Measurements from ENCODE around the gene CRIP3. TPM values are rescaled to one million over a fixed set of nuclear protein-coding genes. Genes with fewer than 3 reads are reported as not detected.

Gene CRIP3
- total and polyA plus RNA-seq, 4 donors: 1.1 to 9.5 (median 2.4) TPM

- TF ChIP-seq REST (IDR thresholded peaks at IDR 0.05) (no peak), YY1 (IDR thresholded peaks at IDR 0.05) (no peak), CTCF (IDR thresholded peaks at IDR 0.05; ENCODE audit: low read depth, low read length, missing input control) (peak; percentile 2), ATF3 (IDR thresholded peaks at IDR 0.05) (no peak), NR2F2 (IDR thresholded peaks at IDR 0.05) (no peak), SP1 (IDR thresholded peaks at IDR 0.05) (no peak), JUND (IDR thresholded peaks at IDR 0.05) (no peak), FOXA2 (IDR thresholded peaks at IDR 0.05) (no peak), HNF4G (IDR thresholded peaks at IDR 0.05) (no peak), MAX (IDR thresholded peaks at IDR 0.05) (no peak)
Observed at GRCh38 chr6:43299338-43300293, 9.0 kb downstream of the CRIP3 start (continued).

- Histone ChIP-seq H3K36me3 (ENCODE audit: control insufficient read depth in 4 of 4, insufficient read depth in 3 of 4, low read depth in 1 of 4, low read length in 3 of 4) (peaks cover 5 to 10% (median 7%) of the 10 kb centered on the region in 4 donors), H3K27ac (ENCODE audit: low read depth in 1 of 2, low read length in 2 of 2) (peak overlapping the region; percentile 81 to 85), H3K9ac (ENCODE audit: low read depth in 1 of 2, low read length in 2 of 2) (peak overlapping the region; percentile 87 to 98), H3K4me1 (ENCODE audit: control insufficient read depth in 4 of 4, insufficient read depth in 4 of 4, low read length in 3 of 4) (peaks cover 8 to 57% (median 42%) of the 10 kb centered on the region in 4 donors), H3K27me3 (ENCODE audit: control insufficient read depth in 4 of 4, insufficient read depth in 4 of 4, low read length in 3 of 4) (no peaks in the 10 kb centered on the region), H3K9me3 (ENCODE audit: control insufficient read depth in 4 of 4, low read length in 3 of 4) (no peaks in the 10 kb centered on the region), H3K4me3 (ENCODE audit: low read depth in 1 of 3, low read length in 3 of 3) (peak overlapping the region; percentile 76 to 94 (median 93))
- TF ChIP-seq TAF1 (conservative IDR thresholded peaks at IDR 0.05): no peak
- no peak for TF ChIP-seq YY1 (IDR thresholded peaks at IDR 0.05)
- no peak for TF ChIP-seq NR2F2 (IDR thresholded peaks at IDR 0.05)
- no peak for TF ChIP-seq HNF4G (IDR thresholded peaks at IDR 0.05)
- TF ChIP-seq FOXA2 (IDR thresholded peaks at IDR 0.05): no peak
- no peak for TF ChIP-seq SP1 (IDR thresholded peaks at IDR 0.05)
- TF ChIP-seq MAX (IDR thresholded peaks at IDR 0.05): no peak
- TF ChIP-seq ATF3 (IDR thresholded peaks at IDR 0.05): no peak
- TF ChIP-seq CTCF (IDR thresholded peaks at IDR 0.05; ENCODE audit: low read depth, low read length, missing input control): no peak
- TF ChIP-seq HNF4A (conservative IDR thresholded peaks at IDR 0.05): no peak
- TF ChIP-seq RAD21 (IDR thresholded peaks at IDR 0.05): no peak
- TF ChIP-seq ZBTB33 (IDR thresholded peaks at IDR 0.05): no peak
- no peak for TF ChIP-seq EGR1 (IDR thresholded peaks at IDR 0.05; ENCODE audit: low read depth in 2 of 2)
- DNase-seq (ENCODE audit: low spot score): no peak
- WGBS: 35% methylated on average over 12 of the region's 12 CpGs
Observed at GRCh38 chr6:43298565-43299337, 9.9 kb downstream of the CRIP3 start.
